OCI-LY7 (cell line): ENCODE results near the gene LMX1B. TPM values are rescaled to one million over a fixed set of nuclear protein-coding genes. Genes with fewer than 3 reads are reported as not detected.

Experiments
- BruUV-seq: library from RNA; stranded (reverse); fragments of 400-500 nt; replicated peaks from 2 replicates; lab custom pipeline; 2021; lab: Mats Ljungman, UMichigan
- CTCF ChIA-PET: fragments of 300-600 bp; sonication (Branson Sonifier 250); formaldehyde crosslinking; loops from one replicate; lab custom pipeline; 2022; ENCODE audit warnings: antibody characterized with exemption; ENCODE audit not compliant: unreplicated experiment; lab: Charles Lee
- POLR2A ChIA-PET: fragments of 300-600 bp; sonication (Branson Sonifier 250); formaldehyde crosslinking; loops from one replicate; lab custom pipeline; 2022; ENCODE audit warnings: antibody characterized with exemption; lab: Charles Lee
- DNase-seq: peaks from one replicate; pipeline ENCODE4 v3.0.0-alpha.2; 2015; ENCODE audit warnings: low spot score
- H2AFZ ChIP-seq: fragments of 200-600 bp; sonication (generic), shearing (Covaris generic); 2 replicates; pipeline ENCODE4 v1.6.1; 2014; ENCODE audit warnings: mild to moderate bottlenecking, antibody characterized with exemption, low read length, moderate library complexity
- H3K27ac ChIP-seq: fragments of 200-600 bp; sonication (generic); 2 replicates; pipeline ENCODE4 v1.5.1; 2014; ENCODE audit warnings: mixed run types, low read depth, mild to moderate bottlenecking, moderate library complexity, low read length, inconsistent platforms; ENCODE audit not compliant: poor library complexity, severe bottlenecking
- H3K36me3 ChIP-seq: fragments of 200-600 bp; sonication (generic); 2 replicates; pipeline ENCODE4 v1.6.1; 2014; ENCODE audit warnings: mild to moderate bottlenecking, antibody characterized with exemption, low read length, moderate library complexity, mixed read lengths; ENCODE audit not compliant: insufficient read depth
- H3K4me1 ChIP-seq: fragments of 200-600 bp; sonication (generic); 2 replicates; pipeline ENCODE4 v1.5.1; 2014; ENCODE audit warnings: mild to moderate bottlenecking, low read length; ENCODE audit not compliant: insufficient read depth, poor library complexity, severe bottlenecking
- H3K4me2 ChIP-seq: fragments of 200-600 bp; sonication (generic); 2 replicates; pipeline ENCODE4 v1.6.1; 2014; ENCODE audit warnings: mild to moderate bottlenecking, low read length
- H3K4me3 ChIP-seq: fragments of 200-600 bp; sonication (generic); 2 replicates; pipeline ENCODE4 v1.5.1; 2014; ENCODE audit warnings: mild to moderate bottlenecking, low read depth, low read length; ENCODE audit not compliant: poor library complexity, severe bottlenecking
- H3K79me2 ChIP-seq: fragments of 200-600 bp; sonication (generic); 2 replicates; pipeline ENCODE4 v1.6.1; 2016; ENCODE audit warnings: low read depth, mild to moderate bottlenecking, low read length, moderate library complexity, mixed read lengths; ENCODE audit not compliant: insufficient read depth
- H3K9me2 ChIP-seq: fragments of 200-600 bp; sonication (generic); 2 replicates; pipeline ENCODE4 v1.6.1; 2016; ENCODE audit warnings: mild to moderate bottlenecking, low read length, mixed read lengths; ENCODE audit not compliant: insufficient read depth
- H3K9me3 ChIP-seq: fragments of 200-600 bp; sonication (generic); 2 replicates; pipeline ENCODE4 v1.6.1; 2014; ENCODE audit warnings: mild to moderate bottlenecking, mixed run types, low read length, mixed read lengths
- H4K20me1 ChIP-seq: fragments of 200-600 bp; sonication (generic); 2 replicates; pipeline ENCODE4 v1.6.1; 2014; ENCODE audit warnings: mild to moderate bottlenecking, antibody characterized with exemption, low read length, moderate library complexity, mixed read lengths; ENCODE audit not compliant: insufficient read depth
- CTCF ChIP-seq: fragments of 200-600 bp; sonication (generic); conservative IDR thresholded peaks from 2 replicates; pipeline ENCODE4 v1.5.1; 2014; ENCODE audit warnings: mild to moderate bottlenecking, antibody characterized with exemption, low read length, moderate library complexity, mixed read lengths
- EZH2phosphoT487 ChIP-seq: fragments of 200-600 bp; sonication (generic); IDR thresholded peaks from 2 replicates; pipeline ENCODE4 v1.6.1; 2018; ENCODE audit warnings: low read depth, borderline replicate concordance, mild to moderate bottlenecking, mixed run types, antibody characterized with exemption, low read length, moderate library complexity, mixed read lengths
- intact Hi-C: fragments of 100-400 bp; cut with micrococcal nuclease; formaldehyde crosslinking; loops from one replicate; pipeline ENCODE4 v1.10.0; 2022; ENCODE audit not compliant: unreplicated experiment
- total RNA-seq, 2 experiments: library from RNA; depleted of rRNA in 1 of 2; stranded (reverse); fragments of >200 nt in 1 of 2; shearing (Covaris generic) in 1 of 2; gene quantifications; 2 replicates each; pipeline ENCODE4 v1.2.3, GENCODE V29; 2014 to 2022

Gene LMX1B
- total RNA-seq, 2 experiments from 2014 or later = not detected

GRCh38 chr9:126591922-126592321, 21.8 kb upstream of the LMX1B start:
- Histone ChIP-seq H3K4me2 (no peak overlapping the region), H3K36me3 (no peaks in the 10 kb centered on the region), H3K9me2 (no peaks in the 10 kb centered on the region), H4K20me1 (no peaks in the 10 kb centered on the region), H3K27ac (no peak overlapping the region), H3K4me3 (no peak overlapping the region), H3K9me3 (no peaks in the 10 kb centered on the region), H3K79me2 (no peaks in the 10 kb centered on the region), H2AFZ (no peak overlapping the region), H3K4me1 (no peaks in the 10 kb centered on the region)
- ChIA-PET POLR2A (interaction anchor here (0.5 kb wide), 1 partner anchor 890 kb away, joined by 3 read pairs; no protein-coding TSS in a partner anchor), CTCF (no interaction called here)
- BruUV-seq = no TSS peak
- intact Hi-C loops = no loop called here
- TF ChIP-seq CTCF (no peak), EZH2phosphoT487 (no peak)
- no peak for DNase-seq

GRCh38 chr9:126592461-126592860, 21.3 kb upstream of the LMX1B start:
- no peaks in the 10 kb centered on the region for H4K20me1 ChIP-seq
- no peak overlapping the region for H2AFZ ChIP-seq
- POLR2A ChIA-PET = no interaction called here
- no peaks in the 10 kb centered on the region for H3K9me3 ChIP-seq
- H3K4me2 ChIP-seq = no peak overlapping the region
- BruUV-seq = no TSS peak
- no peak for TF ChIP-seq CTCF
- TF ChIP-seq EZH2phosphoT487 = no peak
- no peaks in the 10 kb centered on the region for H3K36me3 ChIP-seq
- no peak overlapping the region for H3K4me3 ChIP-seq
- intact Hi-C loops = no loop called here
- no peaks in the 10 kb centered on the region for H3K4me1 ChIP-seq
- no peak overlapping the region for H3K27ac ChIP-seq
- H3K9me2 ChIP-seq = no peaks in the 10 kb centered on the region
- CTCF ChIA-PET = no interaction called here
- no peak for DNase-seq
- H3K79me2 ChIP-seq = no peaks in the 10 kb centered on the region

GRCh38 chr9:126595982-126596381, 17.7 kb upstream of the LMX1B start:
- H3K9me3 ChIP-seq = no peaks in the 10 kb centered on the region
- no peak overlapping the region for H3K4me2 ChIP-seq
- no TSS peak for BruUV-seq
- H3K4me3 ChIP-seq = no peak overlapping the region
- no peak for DNase-seq
- POLR2A ChIA-PET = no interaction called here
- no peaks in the 10 kb centered on the region for H4K20me1 ChIP-seq
- H3K4me1 ChIP-seq = no peaks in the 10 kb centered on the region
- no peak overlapping the region for H3K27ac ChIP-seq
- H3K79me2 ChIP-seq = no peaks in the 10 kb centered on the region
- H2AFZ ChIP-seq = no peak overlapping the region
- CTCF ChIA-PET = no interaction called here
- H3K9me2 ChIP-seq = no peaks in the 10 kb centered on the region
- intact Hi-C loops = no loop called here
- TF ChIP-seq CTCF (no peak), EZH2phosphoT487 (no peak)
- no peaks in the 10 kb centered on the region for H3K36me3 ChIP-seq
